Retina (tissue), 1 donor: ENCODE results near the gene KPNA4.
"Not testable (repeated sequence)": the region's sequence is repeated elsewhere in the genome, so short reads cannot be mapped to it uniquely, and the experiment has no call there.

Experiments used
- DNase-seq: peaks from one replicate; pipeline ENCODE4 v3.0.0-alpha.2; 2016

KPNA4 gene

DNA sequence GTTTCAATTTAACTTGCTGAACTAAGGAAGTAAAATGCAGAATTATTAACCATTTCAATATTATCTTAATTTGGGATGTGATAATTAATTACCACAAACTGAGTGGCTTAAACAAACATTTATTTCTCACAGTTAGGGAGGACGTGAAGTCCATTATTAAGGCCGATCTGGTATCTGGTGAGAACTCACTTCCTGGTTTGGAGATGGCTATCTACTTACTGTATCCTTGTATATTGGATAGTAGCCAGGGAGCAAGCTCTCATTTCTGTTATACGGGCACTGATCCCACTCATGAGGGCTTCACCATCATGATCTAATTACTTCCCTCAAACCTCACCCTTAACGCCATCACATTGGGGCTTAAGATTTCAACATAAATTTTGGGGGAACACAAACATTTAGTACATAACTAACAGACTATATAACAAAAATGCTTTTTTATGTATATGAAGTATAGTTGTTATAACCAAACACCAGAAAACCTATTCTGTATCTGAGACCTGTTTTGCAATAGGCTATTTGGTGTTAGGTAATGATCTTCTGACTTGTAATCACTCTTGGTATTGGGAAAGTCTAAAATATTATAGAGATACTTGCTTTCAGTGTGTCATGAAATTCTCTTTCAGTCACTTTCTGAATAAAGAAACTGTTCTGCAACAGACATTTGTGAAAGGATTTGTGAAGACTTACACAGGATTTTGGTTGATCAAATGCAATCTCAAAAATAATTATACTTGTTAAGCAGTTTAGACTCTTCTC lies 4.7 kb upstream of the KPNA4 start:
- no peak for DNase-seq

DNA sequence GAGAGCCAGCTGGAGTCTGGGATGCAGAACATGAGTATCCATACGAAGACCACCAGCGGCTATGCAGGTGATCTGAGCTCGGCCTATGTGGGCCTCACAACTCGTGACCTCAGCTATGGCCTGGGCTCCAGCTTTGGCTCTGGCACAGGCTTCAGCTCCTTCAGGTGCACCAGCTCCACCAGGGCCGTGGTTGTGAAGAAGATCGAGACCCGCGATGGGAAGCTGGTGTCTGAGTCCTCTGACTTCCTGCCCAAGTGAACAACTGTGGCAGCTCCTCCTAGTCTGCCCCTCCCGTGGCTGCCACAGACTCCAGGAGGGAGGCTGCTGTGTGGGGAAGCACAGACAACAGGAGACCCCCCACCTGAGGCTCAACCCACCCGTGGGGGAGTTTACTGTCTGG lies 3.6 kb upstream of the KPNA4 start:
- no peak for DNase-seq

DNA sequence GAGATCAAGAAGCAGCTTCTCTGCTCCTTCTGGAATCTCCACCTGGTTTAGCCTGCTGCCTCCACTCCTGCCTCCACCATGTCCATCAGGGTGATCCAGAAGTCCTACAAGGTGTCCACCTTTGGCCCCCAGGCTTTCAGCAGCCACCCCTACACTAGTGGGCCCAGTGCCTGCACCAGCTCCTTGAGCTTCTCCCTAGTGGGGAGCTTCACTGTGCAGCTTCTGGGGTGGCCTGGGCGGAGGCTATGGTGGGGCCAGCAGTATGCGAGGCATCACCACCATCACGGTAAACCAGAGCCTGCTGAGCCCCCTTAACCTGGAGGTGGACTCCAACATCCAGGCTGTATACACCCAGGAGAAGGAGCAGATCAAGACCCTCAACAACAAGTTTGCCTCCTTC lies 2.4 kb upstream of the KPNA4 start:
- DNase-seq = no peak

DNA sequence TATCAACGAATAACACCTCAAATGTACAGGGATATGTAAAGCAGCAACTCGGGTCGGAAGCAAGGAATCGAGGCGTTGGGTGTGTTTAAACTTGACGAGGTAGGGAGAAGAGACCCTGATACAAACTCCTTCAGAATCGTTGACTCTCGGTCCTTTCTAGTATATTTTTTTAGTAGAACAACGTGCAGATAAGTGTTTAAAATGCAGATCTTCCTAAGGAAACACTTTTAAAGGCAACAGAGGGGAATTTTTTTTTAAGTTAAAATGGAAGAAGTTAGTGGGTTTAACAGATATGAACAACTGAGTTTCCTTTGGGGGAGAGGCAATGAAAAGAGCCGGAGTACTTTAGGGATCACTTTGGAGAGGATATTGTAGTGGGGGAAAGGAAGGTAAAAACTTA lies 1.1 kb upstream of the KPNA4 start:
- DNase-seq = no peak

DNA sequence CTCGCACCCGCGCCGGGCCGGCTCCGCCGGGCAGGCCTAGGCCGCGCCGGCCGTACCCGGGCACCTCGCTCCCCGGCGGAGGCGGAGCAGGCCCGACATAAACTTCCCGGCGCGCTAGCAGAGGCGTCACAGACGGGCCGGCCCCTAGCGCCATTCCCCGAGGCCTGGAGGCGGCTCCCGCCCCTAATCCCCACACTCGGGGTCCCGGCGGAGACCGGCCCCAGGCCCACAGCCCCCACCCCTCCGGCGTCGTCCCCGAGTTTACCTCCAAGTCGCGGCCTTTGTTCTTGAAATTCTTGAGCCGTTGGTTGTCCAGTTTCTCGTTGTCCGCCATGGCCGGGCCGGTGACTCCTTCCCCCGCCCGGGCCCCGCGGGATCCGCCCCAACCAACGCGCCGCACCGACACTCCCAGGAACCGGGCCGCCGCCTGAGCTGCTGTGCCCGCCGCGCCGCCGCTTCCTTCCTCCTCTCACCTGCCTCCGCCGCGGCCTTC lies 376 bp downstream of the KPNA4 start:
- no peak for DNase-seq

DNA sequence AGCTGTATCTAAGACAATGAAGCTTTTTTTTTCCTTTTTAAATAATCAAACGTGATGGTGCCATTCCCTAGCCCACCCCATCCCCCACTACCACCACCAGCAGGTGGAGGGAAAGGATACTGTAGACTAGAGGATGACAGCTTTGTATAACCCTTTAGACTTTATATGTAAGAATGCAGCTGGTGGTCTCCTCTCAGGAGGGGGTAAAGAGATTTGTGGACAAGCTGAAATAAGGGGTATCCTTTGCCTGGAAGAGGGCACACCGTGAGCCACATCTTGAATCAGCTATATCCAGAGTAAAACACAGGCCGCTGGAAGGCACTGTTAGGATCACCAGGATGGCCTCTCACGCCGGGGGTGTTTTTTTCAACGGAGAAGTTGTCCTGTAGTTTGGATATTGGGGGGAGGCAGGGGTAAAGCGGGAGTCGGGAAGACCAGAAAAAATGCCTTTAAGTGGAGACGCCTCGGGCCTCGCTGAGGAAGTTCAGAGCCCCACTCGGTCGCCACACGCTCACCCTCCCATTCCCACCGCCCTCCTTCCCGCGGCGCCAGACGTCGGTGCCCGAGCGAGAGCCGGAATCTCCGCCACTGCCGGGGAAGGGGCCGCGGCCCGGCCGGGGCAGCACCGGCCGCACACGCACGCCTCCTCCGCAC lies 986 bp downstream of the KPNA4 start:
- peak; percentile 66 for DNase-seq

DNA sequence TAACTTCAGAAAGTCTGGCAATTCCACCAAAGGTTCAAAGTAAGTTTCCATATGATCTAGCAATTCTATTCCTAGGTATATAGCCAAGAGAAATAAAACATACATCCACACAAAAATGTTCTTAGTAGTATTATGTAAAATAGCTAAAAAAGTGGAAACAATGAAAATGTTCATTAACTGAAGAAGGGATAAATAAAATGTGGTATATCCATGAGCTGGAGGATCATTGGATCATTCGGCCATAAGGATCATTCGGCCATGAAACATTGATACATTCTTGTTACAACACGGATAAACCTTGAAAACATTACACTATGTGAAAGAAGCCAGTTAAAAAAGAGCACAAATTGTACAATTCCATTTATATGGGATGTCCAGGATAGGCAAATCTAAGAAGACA lies 2.4 kb downstream of the KPNA4 start:
- DNase-seq = no peak

DNA sequence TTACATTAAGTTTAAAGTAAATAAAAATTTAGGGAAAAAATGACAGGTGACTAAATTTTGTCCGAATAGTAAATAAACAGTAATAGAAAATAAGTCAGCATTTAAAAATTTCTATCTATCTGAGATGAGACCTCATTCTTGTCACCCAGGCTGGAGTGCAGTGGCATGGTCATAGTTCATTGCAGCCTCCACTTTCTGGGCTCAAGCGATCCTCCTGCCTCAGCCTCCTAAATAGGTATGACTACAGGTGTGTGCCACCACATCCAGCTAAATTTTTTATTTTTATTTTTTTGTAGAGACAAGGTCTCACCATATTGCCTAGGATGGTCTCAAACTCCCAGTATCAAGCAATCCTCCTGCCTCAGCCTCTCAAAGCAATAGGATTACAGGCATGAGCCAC lies 7.8 kb downstream of the KPNA4 start:
- DNase-seq = no peak

DNA sequence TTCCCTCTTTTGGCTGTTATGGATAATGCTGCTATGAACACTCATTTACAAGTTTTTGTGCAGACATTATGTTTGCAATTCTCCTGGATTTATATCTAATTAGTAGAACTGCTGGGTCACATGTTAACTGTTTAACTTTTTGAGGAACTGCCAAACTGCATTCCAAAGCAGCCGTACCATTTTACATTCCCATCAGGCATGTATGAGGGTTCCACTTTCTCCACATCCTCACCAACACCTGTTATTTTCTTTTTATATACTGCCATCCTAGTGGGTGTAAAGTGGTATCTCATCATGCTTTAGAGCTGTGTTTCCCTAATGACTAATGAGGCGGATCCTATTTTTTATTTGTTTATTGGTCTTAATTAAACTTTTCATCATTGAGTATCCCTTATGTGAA lies 9.2 kb downstream of the KPNA4 start:
- DNase-seq = no peak

DNA sequence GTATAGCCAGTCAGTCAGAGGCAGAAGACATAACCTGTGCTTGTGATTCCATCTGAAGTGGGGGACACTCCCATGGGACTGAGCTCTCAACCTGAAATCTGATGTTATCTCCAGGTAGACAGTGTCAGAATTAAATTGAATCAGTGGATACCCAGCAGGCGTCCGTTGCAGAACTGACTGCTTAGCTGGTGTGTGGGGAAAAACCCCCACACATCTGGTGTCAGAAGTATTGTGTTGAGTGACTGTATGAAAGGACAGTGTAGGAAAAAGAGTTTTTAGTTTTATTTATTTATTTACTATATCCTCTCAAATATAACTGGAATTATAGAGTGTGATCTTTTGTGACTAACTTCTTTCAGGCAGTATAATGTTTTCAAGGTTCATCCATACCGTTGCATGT lies 10.4 kb downstream of the KPNA4 start:
- DNase-seq = no peak

DNA sequence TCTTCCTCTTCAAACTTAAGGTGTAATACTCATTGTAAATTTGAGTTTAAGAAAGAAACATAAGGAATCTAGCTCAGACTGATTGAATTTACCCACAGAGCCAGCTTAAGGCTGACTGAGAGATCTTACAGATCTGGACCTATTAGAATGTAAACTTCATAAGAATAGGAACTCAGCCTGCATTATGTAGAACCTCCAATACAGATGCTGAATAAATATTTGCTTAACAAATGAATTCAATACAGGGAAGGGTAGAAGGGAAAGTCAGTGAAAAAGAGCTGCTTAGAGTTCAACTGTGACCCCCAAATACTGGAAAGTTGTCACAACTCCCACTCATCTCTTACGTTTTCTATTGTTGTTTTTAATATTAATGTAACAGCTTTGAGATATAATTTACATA lies 11.5 kb downstream of the KPNA4 start:
- DNase-seq = no peak

DNA sequence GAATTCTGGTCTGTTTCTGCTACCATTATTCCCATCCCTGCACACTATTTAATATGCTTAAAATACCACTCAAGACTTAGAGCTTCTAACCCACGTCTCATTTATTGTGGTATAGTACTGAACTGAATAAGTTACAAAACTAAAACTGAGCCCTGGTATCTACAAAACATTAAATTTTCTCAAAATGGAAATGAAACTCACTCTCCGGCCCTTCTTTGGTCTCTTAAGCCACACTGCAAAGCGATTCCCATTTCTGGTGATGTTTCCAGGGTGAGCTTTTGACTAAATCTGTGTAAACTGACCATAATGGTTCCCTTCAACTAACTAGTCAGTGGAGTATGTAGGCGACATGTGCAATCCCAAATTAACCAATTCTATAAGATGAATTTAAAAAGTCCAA lies 18.6 kb downstream of the KPNA4 start:
- no peak for DNase-seq

DNA sequence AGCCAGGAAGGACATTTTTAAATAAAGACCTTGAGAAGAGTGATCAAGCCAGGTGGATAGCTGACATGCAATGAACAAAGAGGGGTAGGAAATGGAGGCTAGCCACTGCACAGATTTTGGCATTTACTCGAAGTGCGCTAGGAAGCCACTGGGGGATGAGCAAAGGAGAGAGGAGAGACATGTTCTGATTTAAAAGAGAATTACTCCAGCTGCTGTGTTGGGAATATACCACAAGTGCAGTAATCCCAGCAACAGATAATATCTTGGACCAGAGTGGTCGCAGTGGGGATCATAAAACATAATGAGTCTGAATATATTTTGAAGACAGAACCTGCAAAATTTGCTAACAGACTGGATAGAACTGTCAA lies 19.9 kb downstream of the KPNA4 start:
- DNase-seq = no peak

DNA sequence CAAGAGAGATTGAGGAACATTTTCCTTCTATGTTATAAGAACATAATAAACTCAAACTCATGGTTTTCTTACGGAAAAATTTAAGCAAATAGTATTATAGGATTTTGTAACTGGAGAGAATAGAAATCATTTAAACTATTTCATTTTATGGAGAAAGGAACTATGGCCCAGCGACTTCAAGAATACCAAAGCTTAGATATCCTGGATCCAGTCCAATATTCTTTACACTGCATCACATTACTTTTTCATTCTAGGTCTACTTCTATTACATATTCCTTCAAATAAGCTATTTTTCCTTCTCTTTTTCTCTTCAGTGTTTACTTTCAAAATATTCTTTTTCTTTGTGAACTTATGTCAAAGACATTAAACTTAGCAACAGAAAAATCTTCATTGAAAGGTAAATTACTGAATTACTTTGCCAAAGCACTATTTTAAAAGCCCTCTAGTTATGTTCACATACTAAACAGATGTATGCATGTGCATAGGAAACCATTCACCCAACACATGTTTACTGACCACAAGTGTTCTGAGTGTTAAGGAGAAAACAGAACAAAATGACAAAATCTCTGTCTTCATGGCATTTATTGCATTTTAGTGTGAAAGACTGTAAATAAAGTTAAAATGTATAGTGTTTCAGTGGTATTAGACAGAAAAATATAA lies 20.4 kb downstream of the KPNA4 start:
- no peak for DNase-seq

DNA sequence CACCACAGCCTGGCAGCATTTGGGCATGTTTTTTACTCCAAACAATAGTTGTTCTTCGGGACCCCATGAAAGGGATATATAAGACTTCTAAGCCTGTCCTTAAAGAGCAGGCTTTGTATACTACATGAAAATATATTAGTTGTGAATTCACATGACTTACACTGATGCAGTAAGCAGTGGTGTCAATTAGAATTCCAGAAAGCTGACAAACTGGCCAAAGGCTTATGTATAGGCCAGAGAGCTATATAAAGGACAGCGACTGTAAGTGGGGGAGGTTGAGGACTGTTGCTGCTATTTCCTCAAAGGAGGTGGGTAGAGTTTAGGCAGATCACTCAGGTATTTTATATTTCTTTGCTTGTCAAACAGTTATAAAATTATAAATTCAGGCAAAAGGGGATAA lies 24.8 kb downstream of the KPNA4 start:
- no peak for DNase-seq

DNA sequence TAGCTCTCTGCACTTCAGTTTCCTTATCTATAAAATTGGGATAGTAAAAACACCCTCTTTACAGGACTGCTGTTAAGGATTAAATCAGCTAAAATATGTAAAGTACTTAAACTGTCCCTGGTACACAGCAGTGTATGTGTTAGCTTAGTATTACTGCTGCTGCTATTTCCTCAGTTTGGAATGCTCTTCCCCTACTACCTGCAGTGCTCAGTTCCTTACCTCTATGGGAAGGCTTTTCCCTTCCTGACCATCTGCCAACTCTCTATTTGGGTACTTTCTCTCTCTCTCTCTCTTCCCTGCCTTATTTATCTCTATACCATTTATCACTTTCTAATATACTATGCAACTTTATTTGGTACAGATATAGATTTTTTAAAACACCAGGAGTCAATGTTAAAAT lies 26.5 kb downstream of the KPNA4 start:
- no peak for DNase-seq

DNA sequence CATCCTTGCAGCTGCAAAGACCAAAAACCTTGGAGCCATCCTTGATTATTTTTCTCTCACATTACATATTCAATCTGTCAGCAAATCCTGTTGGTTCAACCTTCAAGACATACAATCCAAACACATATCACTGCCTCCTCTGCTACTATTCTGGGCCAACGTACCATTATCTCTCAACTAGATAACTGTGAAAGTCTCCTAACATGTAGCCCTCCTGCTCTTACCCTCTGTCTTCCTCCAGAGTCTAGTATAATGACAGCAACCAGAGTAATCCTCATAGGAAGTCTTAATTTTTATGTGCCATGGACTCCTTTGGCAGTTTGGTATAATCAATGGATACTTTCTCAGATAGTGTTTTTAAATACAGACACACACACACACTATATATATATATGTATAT lies 27.6 kb downstream of the KPNA4 start:
- no peak for DNase-seq

DNA sequence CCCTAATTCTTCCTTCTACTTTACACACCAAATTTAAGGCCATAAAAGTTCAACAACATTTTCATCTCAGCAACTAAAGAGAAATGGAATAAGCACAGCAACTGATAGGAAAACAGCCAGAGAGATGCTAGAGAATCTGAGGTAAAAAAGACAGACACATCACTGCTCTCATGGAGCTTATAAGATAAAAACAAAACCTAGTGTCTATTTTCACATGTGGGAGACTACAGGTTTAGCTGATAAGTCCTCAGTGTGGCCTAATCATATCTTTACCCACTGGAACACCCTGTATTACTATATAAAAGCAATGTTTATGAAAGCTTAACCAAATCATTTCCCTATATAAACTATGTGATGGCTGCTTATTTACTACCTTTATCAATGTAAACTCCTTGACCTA lies 33.0 kb downstream of the KPNA4 start:
- DNase-seq = no peak

DNA sequence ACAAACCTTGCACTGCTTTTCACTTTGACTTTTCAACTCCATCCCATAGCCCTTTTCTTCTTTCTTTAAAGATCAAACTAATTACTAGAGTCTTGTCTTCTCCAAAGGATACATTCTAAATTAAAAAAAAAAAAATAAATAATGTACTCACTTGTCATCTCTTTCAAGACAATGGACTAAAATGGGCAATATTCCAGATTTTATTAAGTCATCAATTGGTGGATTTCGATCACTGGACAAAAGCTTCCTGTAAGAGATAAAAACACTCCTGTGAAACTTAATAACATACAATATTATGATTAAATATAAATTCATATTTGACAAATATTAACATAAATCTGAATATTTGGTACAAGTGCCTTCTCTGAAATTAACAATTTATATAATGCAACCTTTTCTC lies 34.1 kb downstream of the KPNA4 start:
- DNase-seq = no peak

DNA sequence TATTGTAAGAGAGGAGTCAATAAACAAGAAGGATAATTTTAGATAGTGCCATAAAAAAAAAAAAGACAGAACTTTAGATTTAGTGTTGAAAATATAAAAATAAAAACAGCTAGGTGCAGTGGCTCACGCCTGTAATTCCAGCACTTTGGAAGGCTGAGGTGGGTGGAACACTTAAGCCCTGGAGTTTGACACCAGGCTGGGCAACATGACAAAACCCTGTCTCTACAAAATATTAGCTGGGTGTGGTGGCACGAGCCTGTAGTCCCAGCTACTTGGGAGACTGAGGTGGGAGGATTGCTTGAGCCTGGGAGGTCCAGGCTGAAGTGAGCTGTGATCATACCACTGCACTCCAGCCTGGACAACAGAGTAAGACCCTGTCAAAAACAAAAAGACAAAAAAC lies 49.0 kb downstream of the KPNA4 start:
- DNase-seq = not testable (repeated sequence)

DNA sequence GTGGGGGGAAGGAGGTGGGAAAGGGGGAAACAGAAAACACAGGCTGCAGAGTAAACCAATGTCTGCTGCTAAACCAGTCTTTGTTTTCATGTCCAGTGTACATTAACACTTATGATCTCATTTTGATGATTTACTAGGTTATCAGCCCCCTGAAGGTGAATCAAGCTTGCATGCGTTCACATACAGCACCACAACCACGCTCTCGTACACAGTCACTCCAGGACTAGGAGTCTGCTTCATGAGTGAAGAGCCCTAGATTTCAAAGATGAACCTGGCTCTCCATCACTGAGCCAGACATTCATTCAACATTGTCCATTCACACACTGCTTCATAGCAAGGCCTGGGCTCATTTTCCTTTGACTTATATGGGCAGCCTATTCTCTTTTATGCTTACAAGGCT lies 64.0 kb downstream of the KPNA4 start:
- DNase-seq = no peak

DNA sequence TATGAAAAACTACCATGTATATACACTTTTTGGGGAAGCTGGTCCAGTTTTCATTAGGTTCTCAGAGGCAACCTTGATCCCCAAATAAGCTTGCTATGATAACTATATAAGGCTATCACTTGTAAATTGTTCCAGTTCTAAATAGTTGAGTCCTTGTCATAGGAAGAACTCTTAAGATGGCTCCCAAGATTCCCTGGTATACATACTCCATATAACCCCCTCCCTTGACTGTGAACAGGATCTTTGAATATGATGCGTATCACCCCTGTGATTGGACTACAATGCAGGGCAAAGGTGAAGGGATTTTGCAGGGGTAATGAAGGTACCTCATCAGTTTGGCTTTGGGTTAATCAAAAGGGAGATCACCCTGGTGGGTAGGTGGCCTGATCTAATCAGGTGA lies 67.2 kb downstream of the KPNA4 start:
- DNase-seq = no peak

DNA sequence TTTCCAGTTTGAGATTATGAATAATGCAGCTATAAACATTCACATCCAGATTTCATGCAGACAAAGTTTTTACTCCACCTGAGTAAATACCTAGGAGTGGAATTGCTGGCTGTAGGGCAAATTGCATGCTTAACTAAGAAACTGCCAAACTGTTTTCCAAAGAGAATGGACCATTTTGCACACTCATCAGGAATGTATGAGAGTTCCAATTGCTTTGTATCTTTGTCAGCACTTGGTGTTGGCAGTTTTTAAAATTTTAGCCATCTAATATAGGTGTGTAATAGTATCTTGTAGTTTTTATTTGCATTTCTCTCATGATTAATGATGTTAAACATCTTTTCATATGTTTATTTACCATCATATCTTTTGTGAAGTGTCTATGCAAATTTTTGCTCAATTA lies 75.2 kb downstream of the KPNA4 start:
- DNase-seq = no peak

DNA sequence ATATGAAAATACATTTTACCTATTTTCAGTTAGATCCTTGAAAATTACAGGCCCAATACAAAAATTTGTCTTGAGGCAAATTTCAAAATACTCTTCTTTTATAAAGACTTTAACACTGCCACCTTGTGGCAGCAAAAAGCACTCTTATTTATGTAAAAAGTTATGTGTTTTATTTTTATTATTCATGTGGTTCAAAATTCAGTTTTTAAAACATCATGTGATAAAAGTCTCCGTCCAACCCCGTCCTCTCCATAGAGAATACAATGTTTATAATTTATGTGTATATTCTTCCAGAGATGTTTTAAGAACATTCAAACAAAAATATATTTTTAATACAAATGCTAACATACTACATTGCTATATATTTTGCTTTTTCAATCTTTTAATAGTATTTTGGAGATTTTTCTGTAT lies 78.9 kb downstream of the KPNA4 start:
- no peak for DNase-seq
